ENCODE results near the gene CSNK1G1. TPM values are rescaled to one million over a fixed set of nuclear protein-coding genes. Genes with fewer than 3 reads are reported as not detected.

CSNK1G1 gene
- total and polyA plus RNA-seq, 2 of the 8 experiments (the other 6 are each of a cell fraction or from before 2014, with no cell fraction given) = 6.0 to 12.9 TPM

DNA sequence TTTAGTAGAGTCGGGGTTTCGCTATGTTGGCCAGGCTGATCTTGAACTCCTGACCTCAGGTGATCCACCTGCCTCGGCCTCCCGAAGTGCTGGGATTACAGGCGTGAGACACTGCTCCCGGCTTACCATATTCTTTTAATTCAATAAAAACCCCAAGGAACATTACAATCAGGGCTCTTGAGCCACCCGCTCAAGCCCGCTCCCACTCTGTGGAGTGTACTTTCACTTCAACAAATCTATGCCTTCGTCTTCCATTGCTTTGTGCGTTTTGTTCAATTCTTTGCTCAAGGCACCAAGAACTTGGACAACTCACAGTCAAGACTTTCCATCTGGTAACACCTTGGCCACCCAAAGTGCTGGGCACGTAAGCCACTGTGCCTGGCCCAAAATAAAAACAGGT lies 130.2 kb downstream of the CSNK1G1 start:
- H3K36me3 ChIP-seq (ENCODE audit: control insufficient read depth in 2 of 4, insufficient read depth in 4 of 4, low read length in 3 of 4) = no peaks in the 10 kb centered on the region
- H3K56ac ChIP-seq (replicated peaks; ENCODE audit: insufficient read length, low read depth, low read length) = no peak overlapping the region
- no peak overlapping the region for H2BK15ac ChIP-seq (ENCODE audit: low read length)
- H2BK120ac ChIP-seq (replicated peaks; ENCODE audit: low read depth, low read length) = no peak overlapping the region
- no peaks in the 10 kb centered on the region for H3K79me2 ChIP-seq (ENCODE audit: control insufficient read depth in 1 of 2, insufficient read depth in 2 of 2, low read length in 2 of 2)
- peaks cover 2 to 3% of the 10 kb centered on the region in 2 experiments; a peak in 1 of 4 replicates for H3K9me3 ChIP-seq (ENCODE audit: insufficient read depth in 2 of 2, low read depth in 1 of 2, low read length in 1 of 2)
- H3K4me2 ChIP-seq (ENCODE audit: insufficient read depth in 1 of 2, low read depth in 2 of 2, low read length in 2 of 2) = no peak overlapping the region
- no peak overlapping the region for H2BK20ac ChIP-seq (ENCODE audit: low read length)
- H3K27me3 ChIP-seq (replicated peaks in 1 of 4; ENCODE audit: control insufficient read depth in 3 of 4, extremely low read depth in 1 of 4, insufficient read depth in 3 of 4, low read length in 3 of 4) = no peaks in the 10 kb centered on the region
- 92% methylated on average over 11 of the region's 11 CpGs; no CpG with 5 or more reads in 1 of the 2 experiments for WGBS, 2 experiments (ENCODE audit: extremely low coverage in 1 of 2, insufficient coverage in 1 of 2, insufficient read length in 1 of 2, insufficient replicate concordance in 2 of 2, low coverage in 1 of 2, low lambda C conversion rate in 2 of 2, missing lambda C conversion rate in 1 of 2)
- no peak overlapping the region for H3K18ac ChIP-seq (ENCODE audit: extremely low read depth, low read length)
- CTCF ChIA-PET (ENCODE audit: partially characterized antibody) = no interaction called here
- no peak overlapping the region for H2AFZ ChIP-seq (ENCODE audit: low read length)
- POLR2A ChIA-PET (ENCODE audit: partially characterized antibody) = no interaction called here
- H4K91ac ChIP-seq (replicated peaks; ENCODE audit: insufficient read length, low read length) = no peak overlapping the region
- TF ChIP-seq TEAD4 (IDR thresholded peaks at IDR 0.05; ENCODE audit: low read depth, low read length) (no peak), CREB1 (IDR thresholded peaks at IDR 0.05) (no peak), TCF12 (IDR thresholded peaks at IDR 0.05; ENCODE audit: low read depth, low read length) (no peak), ZNF274 (IDR thresholded peaks at IDR 0.05; ENCODE audit: borderline replicate concordance, extremely low read depth, low read length) (no peak), EGR1 (IDR thresholded peaks at IDR 0.05; ENCODE audit: borderline replicate concordance, low read depth, low read length) (no peak), SIN3A (conservative IDR thresholded peaks at IDR 0.05 in 1 of 2, IDR thresholded peaks at IDR 0.05 in 1 of 2; ENCODE audit: low read depth in 1 of 2, low read length in 2 of 2) (no peak), SP4 (IDR thresholded peaks at IDR 0.05; ENCODE audit: low read length) (no peak), HDAC6 (IDR thresholded peaks at IDR 0.05; ENCODE audit: low read depth, low read length) (no peak)
- TF ChIP-seq, protein P1, sequence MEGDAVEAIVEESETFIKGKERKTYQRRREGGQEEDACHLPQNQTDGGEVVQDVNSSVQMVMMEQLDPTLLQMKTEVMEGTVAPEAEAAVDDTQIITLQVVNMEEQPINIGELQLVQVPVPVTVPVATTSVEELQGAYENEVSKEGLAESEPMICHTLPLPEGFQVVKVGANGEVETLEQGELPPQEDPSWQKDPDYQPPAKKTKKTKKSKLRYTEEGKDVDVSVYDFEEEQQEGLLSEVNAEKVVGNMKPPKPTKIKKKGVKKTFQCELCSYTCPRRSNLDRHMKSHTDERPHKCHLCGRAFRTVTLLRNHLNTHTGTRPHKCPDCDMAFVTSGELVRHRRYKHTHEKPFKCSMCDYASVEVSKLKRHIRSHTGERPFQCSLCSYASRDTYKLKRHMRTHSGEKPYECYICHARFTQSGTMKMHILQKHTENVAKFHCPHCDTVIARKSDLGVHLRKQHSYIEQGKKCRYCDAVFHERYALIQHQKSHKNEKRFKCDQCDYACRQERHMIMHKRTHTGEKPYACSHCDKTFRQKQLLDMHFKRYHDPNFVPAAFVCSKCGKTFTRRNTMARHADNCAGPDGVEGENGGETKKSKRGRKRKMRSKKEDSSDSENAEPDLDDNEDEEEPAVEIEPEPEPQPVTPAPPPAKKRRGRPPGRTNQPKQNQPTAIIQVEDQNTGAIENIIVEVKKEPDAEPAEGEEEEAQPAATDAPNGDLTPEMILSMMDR (IDR thresholded peaks at IDR 0.05; ENCODE audit: control extremely low read depth in 1 of 3, insufficient read depth in 1 of 3, low read depth in 1 of 3, low read length in 3 of 3) = no peak
- H4K8ac ChIP-seq (ENCODE audit: extremely low read depth, insufficient read depth, low read length) = no peak overlapping the region
- DNase-seq (ENCODE audit: low read depth in 1 of 2, low spot score in 2 of 2) = no peak
- H3K4me1 ChIP-seq (replicated peaks in 1 of 4; ENCODE audit: control insufficient read depth in 3 of 4, insufficient read depth in 4 of 4, low read length in 3 of 4) = no peaks in the 10 kb centered on the region
- H2BK12ac ChIP-seq (ENCODE audit: low read depth, low read length) = no peak overlapping the region
- no peak overlapping the region for H3K27ac ChIP-seq (ENCODE audit: low read depth, low read length)
- no peaks in the 10 kb centered on the region for H3K79me1 ChIP-seq (ENCODE audit: low read depth, low read length)
- no peak for FAIRE-seq
- no peak overlapping the region for H2BK5ac ChIP-seq (ENCODE audit: low read depth, low read length)
- H2AK5ac ChIP-seq (ENCODE audit: low read depth, low read length) = no peak overlapping the region
- H3K4me3 ChIP-seq (ENCODE audit: extremely low read depth in 1 of 4, insufficient read depth in 2 of 4, low read depth in 3 of 4, low read length in 4 of 4) = no peak overlapping the region
- H3K9ac ChIP-seq (replicated peaks in 1 of 4; ENCODE audit: extremely low read depth in 1 of 4, low read depth in 3 of 4, low read length in 3 of 4) = no peak overlapping the region
- no peaks in the 10 kb centered on the region for H4K20me1 ChIP-seq (replicated peaks in 1 of 2; ENCODE audit: control insufficient read depth in 1 of 2, insufficient read depth in 2 of 2, low read length in 2 of 2)
- no peak overlapping the region for H4K5ac ChIP-seq (ENCODE audit: insufficient read length, low read depth, low read length)
- no peak overlapping the region for H3K4ac ChIP-seq (replicated peaks; ENCODE audit: insufficient read length, low read depth, low read length)
- no peaks in the 10 kb centered on the region for H3K23me2 ChIP-seq (ENCODE audit: low read depth, low read length)
- no peak overlapping the region for H3K23ac ChIP-seq (ENCODE audit: insufficient read length)
- H3K14ac ChIP-seq (ENCODE audit: insufficient read length) = no peak overlapping the region
